ENCODE results near the gene LMO1. TPM values are rescaled to one million over a fixed set of nuclear protein-coding genes. Genes with fewer than 3 reads are reported as not detected.

Gene LMO1
- total and polyA plus RNA-seq, 9 of the 15 experiments (the other 6 are each of a cell fraction or from before 2014, with no cell fraction given): not detected

DNA sequence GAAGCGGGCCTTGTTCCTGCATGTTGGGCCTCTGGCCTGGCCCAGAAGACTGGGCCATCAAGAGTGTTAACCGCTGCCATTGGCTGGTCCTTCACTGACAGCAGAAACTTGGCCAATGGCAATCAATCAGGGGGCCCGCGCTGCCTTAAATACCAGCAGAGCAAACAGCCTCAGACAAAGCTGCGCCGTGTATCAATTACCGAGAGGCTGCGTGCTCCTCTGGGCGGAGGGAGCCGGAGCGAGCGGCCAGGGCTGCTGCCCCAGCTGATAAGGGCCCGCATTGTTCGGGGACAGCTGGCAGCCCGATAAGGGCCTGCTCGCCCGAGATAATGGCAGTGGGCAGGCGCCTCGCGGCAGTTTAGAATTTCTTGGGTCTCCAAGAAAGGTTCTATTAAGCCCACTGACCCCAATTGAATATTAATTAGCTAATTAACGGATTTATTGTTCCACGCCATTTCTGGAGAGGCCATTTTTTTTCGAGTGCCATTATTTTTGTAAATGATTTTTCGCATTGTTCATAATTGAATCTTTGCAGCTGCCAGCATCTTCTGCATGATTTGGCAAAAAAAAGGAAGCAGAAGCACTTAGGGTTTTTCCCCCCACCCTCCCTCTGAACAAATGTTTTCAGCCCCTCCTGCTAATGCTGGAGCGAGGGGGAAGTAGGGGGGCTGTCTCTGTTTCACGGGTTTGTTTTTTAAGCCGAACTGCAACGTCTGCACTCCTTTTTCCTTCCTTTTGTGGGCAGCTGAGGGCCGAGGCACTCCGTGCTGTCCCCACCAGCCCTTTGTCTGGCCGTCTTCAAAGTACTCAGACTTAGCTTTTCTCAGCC, 57.2 kb downstream of the LMO1 start (continued):
- TF ChIP-seq, protein P1, sequence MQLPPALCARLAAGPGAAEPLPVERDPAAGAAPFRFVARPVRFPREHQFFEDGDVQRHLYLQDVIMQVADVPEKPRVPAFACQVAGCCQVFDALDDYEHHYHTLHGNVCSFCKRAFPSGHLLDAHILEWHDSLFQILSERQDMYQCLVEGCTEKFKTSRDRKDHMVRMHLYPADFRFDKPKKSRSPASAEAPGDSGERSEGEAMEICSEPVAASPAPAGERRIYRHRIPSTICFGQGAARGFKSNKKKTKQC (CRISPR knock-in tag; IDR thresholded peaks at IDR 0.05): no peak
- TF ChIP-seq, protein P2, sequence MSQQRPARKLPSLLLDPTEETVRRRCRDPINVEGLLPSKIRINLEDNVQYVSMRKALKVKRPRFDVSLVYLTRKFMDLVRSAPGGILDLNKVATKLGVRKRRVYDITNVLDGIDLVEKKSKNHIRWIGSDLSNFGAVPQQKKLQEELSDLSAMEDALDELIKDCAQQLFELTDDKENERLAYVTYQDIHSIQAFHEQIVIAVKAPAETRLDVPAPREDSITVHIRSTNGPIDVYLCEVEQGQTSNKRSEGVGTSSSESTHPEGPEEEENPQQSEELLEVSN (IDR thresholded peaks at IDR 0.05; ENCODE audit: borderline replicate concordance in 1 of 2, extremely low read depth in 1 of 2, insufficient read depth in 1 of 2, insufficient read length in 1 of 2, low read depth in 1 of 2, low read length in 1 of 2, poor library complexity in 1 of 2, severe bottlenecking in 1 of 2): peak in 1 of 2 experiments; percentile 67
- TF ChIP-seq MBD2 (IDR thresholded peaks at IDR 0.05; ENCODE audit: borderline replicate concordance, low read depth): peak; percentile 79
- no peak for TF ChIP-seq ZNF717 (CRISPR knock-in tag; IDR thresholded peaks at IDR 0.05)
- no peak for TF ChIP-seq MCM3 (IDR thresholded peaks at IDR 0.05)
- TF ChIP-seq, protein P3, sequence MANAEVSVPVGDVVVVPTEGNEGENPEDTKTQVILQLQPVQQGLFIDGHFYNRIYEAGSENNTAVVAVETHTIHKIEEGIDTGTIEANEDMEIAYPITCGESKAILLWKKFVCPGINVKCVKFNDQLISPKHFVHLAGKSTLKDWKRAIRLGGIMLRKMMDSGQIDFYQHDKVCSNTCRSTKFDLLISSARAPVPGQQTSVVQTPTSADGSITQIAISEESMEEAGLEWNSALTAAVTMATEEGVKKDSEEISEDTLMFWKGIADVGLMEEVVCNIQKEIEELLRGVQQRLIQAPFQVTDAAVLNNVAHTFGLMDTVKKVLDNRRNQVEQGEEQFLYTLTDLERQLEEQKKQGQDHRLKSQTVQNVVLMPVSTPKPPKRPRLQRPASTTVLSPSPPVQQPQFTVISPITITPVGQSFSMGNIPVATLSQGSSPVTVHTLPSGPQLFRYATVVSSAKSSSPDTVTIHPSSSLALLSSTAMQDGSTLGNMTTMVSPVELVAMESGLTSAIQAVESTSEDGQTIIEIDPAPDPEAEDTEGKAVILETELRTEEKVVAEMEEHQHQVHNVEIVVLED (CRISPR knock-in tag; IDR thresholded peaks at IDR 0.05): peak; percentile 49
- no peak for TF ChIP-seq RBBP5 (IDR thresholded peaks at IDR 0.05; ENCODE audit: borderline replicate concordance, insufficient read depth, low read length, poor library complexity, severe bottlenecking)
- no peak for TF ChIP-seq FOXJ2 (tag; IDR thresholded peaks at IDR 0.05)
- no peak for TF ChIP-seq ZFPM2 (CRISPR knock-in tag; IDR thresholded peaks at IDR 0.05)
- no peak for TF ChIP-seq BRD9 (IDR thresholded peaks at IDR 0.05; ENCODE audit: low read depth, partially characterized antibody)
- no peak for TF ChIP-seq SRSF9 (IDR thresholded peaks at IDR 0.05; ENCODE audit: borderline replicate concordance, low read depth, low read length)
- no peak for TF ChIP-seq NFIX (CRISPR knock-in tag; IDR thresholded peaks at IDR 0.05; ENCODE audit: low read depth)
- TF ChIP-seq, protein P4, sequence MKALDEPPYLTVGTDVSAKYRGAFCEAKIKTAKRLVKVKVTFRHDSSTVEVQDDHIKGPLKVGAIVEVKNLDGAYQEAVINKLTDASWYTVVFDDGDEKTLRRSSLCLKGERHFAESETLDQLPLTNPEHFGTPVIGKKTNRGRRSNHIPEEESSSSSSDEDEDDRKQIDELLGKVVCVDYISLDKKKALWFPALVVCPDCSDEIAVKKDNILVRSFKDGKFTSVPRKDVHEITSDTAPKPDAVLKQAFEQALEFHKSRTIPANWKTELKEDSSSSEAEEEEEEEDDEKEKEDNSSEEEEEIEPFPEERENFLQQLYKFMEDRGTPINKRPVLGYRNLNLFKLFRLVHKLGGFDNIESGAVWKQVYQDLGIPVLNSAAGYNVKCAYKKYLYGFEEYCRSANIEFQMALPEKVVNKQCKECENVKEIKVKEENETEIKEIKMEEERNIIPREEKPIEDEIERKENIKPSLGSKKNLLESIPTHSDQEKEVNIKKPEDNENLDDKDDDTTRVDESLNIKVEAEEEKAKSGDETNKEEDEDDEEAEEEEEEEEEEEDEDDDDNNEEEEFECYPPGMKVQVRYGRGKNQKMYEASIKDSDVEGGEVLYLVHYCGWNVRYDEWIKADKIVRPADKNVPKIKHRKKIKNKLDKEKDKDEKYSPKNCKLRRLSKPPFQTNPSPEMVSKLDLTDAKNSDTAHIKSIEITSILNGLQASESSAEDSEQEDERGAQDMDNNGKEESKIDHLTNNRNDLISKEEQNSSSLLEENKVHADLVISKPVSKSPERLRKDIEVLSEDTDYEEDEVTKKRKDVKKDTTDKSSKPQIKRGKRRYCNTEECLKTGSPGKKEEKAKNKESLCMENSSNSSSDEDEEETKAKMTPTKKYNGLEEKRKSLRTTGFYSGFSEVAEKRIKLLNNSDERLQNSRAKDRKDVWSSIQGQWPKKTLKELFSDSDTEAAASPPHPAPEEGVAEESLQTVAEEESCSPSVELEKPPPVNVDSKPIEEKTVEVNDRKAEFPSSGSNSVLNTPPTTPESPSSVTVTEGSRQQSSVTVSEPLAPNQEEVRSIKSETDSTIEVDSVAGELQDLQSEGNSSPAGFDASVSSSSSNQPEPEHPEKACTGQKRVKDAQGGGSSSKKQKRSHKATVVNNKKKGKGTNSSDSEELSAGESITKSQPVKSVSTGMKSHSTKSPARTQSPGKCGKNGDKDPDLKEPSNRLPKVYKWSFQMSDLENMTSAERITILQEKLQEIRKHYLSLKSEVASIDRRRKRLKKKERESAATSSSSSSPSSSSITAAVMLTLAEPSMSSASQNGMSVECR (CRISPR knock-in tag; IDR thresholded peaks at IDR 0.05): no peak
- TF ChIP-seq, protein P5, sequence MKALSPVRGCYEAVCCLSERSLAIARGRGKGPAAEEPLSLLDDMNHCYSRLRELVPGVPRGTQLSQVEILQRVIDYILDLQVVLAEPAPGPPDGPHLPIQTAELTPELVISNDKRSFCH (CRISPR knock-in tag; IDR thresholded peaks at IDR 0.05): no peak
- TF ChIP-seq, protein P5 (tag; IDR thresholded peaks at IDR 0.05): peak; percentile 87
- TF ChIP-seq ZNF41 (CRISPR knock-in tag; conservative IDR thresholded peaks at IDR 0.05): no peak
- TF ChIP-seq, protein P6, sequence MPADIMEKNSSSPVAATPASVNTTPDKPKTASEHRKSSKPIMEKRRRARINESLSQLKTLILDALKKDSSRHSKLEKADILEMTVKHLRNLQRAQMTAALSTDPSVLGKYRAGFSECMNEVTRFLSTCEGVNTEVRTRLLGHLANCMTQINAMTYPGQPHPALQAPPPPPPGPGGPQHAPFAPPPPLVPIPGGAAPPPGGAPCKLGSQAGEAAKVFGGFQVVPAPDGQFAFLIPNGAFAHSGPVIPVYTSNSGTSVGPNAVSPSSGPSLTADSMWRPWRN (IDR thresholded peaks at IDR 0.05; ENCODE audit: low read depth): peak; percentile 96
- TF ChIP-seq MED1 (CRISPR knock-in tag; IDR thresholded peaks at IDR 0.05; ENCODE audit: borderline replicate concordance): no peak
